H9 (cell line): ENCODE data around the gene CR1. TPM values are rescaled to one million over a fixed set of nuclear protein-coding genes. Genes with fewer than 3 reads are reported as not detected.
A peak's percentile ranks its signal among the peaks of the same experiment; 100 is the strongest.
"Not testable (repeated sequence)": the region's sequence is repeated elsewhere in the genome, so short reads cannot be mapped to it uniquely, and the experiment has no call there.

ENCODE experiments used
- DNase-seq: peaks from one replicate; pipeline ENCODE4 v3.0.0-alpha.2; 2017
- H2AFZ ChIP-seq: one replicate; pipeline ENCODE4 v1.6.1; 2013; ENCODE audit warnings: mild to moderate bottlenecking, low read length, control low read depth, moderate library complexity
- H2AK5ac ChIP-seq: 2 replicates; pipeline ENCODE4 v1.6.1; 2013; ENCODE audit warnings: low read length, control low read depth, mixed read lengths; ENCODE audit not compliant: insufficient read length
- H2BK120ac ChIP-seq: one replicate; pipeline ENCODE4 v1.6.1; 2013; ENCODE audit warnings: low read depth, mild to moderate bottlenecking, low read length, control low read depth, inconsistent platforms; ENCODE audit not compliant: poor library complexity, severe bottlenecking
- H2BK12ac ChIP-seq: 2 replicates; pipeline ENCODE4 v1.6.1; 2013; ENCODE audit warnings: low read length, control low read depth, mixed read lengths, low read depth; ENCODE audit not compliant: insufficient read length
- H2BK15ac ChIP-seq: 2 replicates; pipeline ENCODE4 v1.6.1; 2013; ENCODE audit warnings: low read depth, low read length, control low read depth
- H2BK20ac ChIP-seq: one replicate; pipeline ENCODE4 v1.6.1; 2013; ENCODE audit warnings: low read depth, mild to moderate bottlenecking, low read length, control low read depth, inconsistent platforms; ENCODE audit not compliant: poor library complexity, severe bottlenecking
- H2BK5ac ChIP-seq: 2 replicates; pipeline ENCODE4 v1.6.1; 2013; ENCODE audit warnings: low read length, control low read depth, mixed read lengths; ENCODE audit not compliant: insufficient read length
- H3K14ac ChIP-seq: 2 replicates; pipeline ENCODE4 v1.6.1; 2013; ENCODE audit warnings: low read length, control low read depth; ENCODE audit not compliant: insufficient read depth
- H3K18ac ChIP-seq: 2 replicates; pipeline ENCODE4 v1.6.1; 2013; ENCODE audit warnings: low read depth, mild to moderate bottlenecking, mixed read lengths, low read length, control low read depth; ENCODE audit not compliant: insufficient read length
- H3K23ac ChIP-seq: 2 replicates; pipeline ENCODE4 v1.6.1; 2013; ENCODE audit warnings: low read length, control low read depth, mixed read lengths, low read depth; ENCODE audit not compliant: insufficient read length
- H3K23me2 ChIP-seq: 2 replicates; pipeline ENCODE4 v1.6.1; 2013; ENCODE audit warnings: low read depth, mild to moderate bottlenecking, mixed read lengths, low read length, control low read depth; ENCODE audit not compliant: insufficient read length, poor library complexity, severe bottlenecking
- H3K27ac ChIP-seq: 2 replicates; pipeline ENCODE4 v1.5.1; 2013; ENCODE audit warnings: low read length, control low read depth, mixed read lengths, low read depth; ENCODE audit not compliant: insufficient read length
- H3K27me3 ChIP-seq: 2 replicates; pipeline ENCODE4 v1.6.1; 2013; ENCODE audit warnings: low read length, control low read depth, inconsistent platforms; ENCODE audit not compliant: insufficient read depth
- H3K4ac ChIP-seq: 2 replicates; pipeline ENCODE4 v1.6.1; 2013; ENCODE audit warnings: low read depth, mild to moderate bottlenecking, control low read depth, inconsistent platforms, low read length, moderate library complexity
- H3K4me1 ChIP-seq: 2 replicates; pipeline ENCODE4 v1.6.1; 2013; ENCODE audit warnings: low read length, control low read depth, inconsistent platforms; ENCODE audit not compliant: insufficient read depth
- H3K4me2 ChIP-seq: 2 replicates; pipeline ENCODE4 v1.6.1; 2013; ENCODE audit warnings: low read length, control low read depth, mixed read lengths; ENCODE audit not compliant: insufficient read length, insufficient read depth
- H3K56ac ChIP-seq: 2 replicates; pipeline ENCODE4 v1.6.1; 2013; ENCODE audit warnings: low read depth, mild to moderate bottlenecking, mixed read lengths, low read length, control low read depth; ENCODE audit not compliant: insufficient read length
- H3K79me1 ChIP-seq: 2 replicates; pipeline ENCODE4 v1.6.1; 2013; ENCODE audit warnings: low read depth, mild to moderate bottlenecking, moderate library complexity, low read length, control low read depth, inconsistent platforms; ENCODE audit not compliant: insufficient read depth, poor library complexity, severe bottlenecking
- H3K79me2 ChIP-seq: 2 replicates; pipeline ENCODE4 v1.6.1; 2013; ENCODE audit warnings: low read length, control low read depth, inconsistent platforms; ENCODE audit not compliant: insufficient read depth
- H3K9ac ChIP-seq: 2 replicates; pipeline ENCODE4 v1.6.1; 2013; ENCODE audit warnings: low read length, control low read depth, mixed read lengths; ENCODE audit not compliant: insufficient read length; ENCODE audit errors: extremely low read depth
- H3K9me3 ChIP-seq: one replicate; pipeline ENCODE4 v1.6.1; 2013; ENCODE audit warnings: low read depth, low read length, inconsistent platforms; ENCODE audit not compliant: control insufficient read depth
- H3T11ph ChIP-seq: one replicate; pipeline ENCODE4 v1.6.1; 2013; ENCODE audit warnings: mild to moderate bottlenecking, low read length, control low read depth, inconsistent platforms
- H4K20me1 ChIP-seq: one replicate; pipeline ENCODE4 v1.6.1; 2013; ENCODE audit not compliant: control insufficient read depth, insufficient read length, insufficient read depth
- H4K5ac ChIP-seq: 2 replicates; pipeline ENCODE4 v1.6.1; 2013; ENCODE audit warnings: low read depth, mild to moderate bottlenecking, mixed read lengths, low read length, control low read depth; ENCODE audit not compliant: insufficient read length
- H4K8ac ChIP-seq: replicated peaks from 2 replicates; pipeline ENCODE4 v1.6.1; 2013; ENCODE audit warnings: low read length, control low read depth, mixed read lengths, low read depth; ENCODE audit not compliant: insufficient read length
- H4K91ac ChIP-seq: 2 replicates; pipeline ENCODE4 v1.6.1; 2013; ENCODE audit warnings: low read depth, mild to moderate bottlenecking, moderate library complexity, mixed read lengths, low read length, control low read depth; ENCODE audit not compliant: insufficient read length
- H3K27ac Mint-ChIP-seq, 3 experiments: 2 replicates in 2 of 3; 3 replicates in 1 of 3; pipeline ENCODE4 v1.8.0; 2020 to 2021; ENCODE audit warnings: mixed read lengths in 3 of 3, mild to moderate bottlenecking in 1 of 3, moderate library complexity in 1 of 3
- H3K27me3 Mint-ChIP-seq: 2 replicates; pipeline ENCODE4 v1.8.0; 2021; ENCODE audit warnings: low read depth, mild to moderate bottlenecking, moderate library complexity, mixed read lengths
- H3K36me3 Mint-ChIP-seq, 3 experiments: 2 replicates in 2 of 3; 3 replicates in 1 of 3; pipeline ENCODE4 v1.8.0; 2020 to 2021; ENCODE audit warnings: low read depth in 3 of 3, mixed read lengths in 3 of 3; ENCODE audit not compliant: insufficient read depth in 1 of 3
- H3K4me1 Mint-ChIP-seq, 2 experiments: 2 replicates each; pipeline ENCODE4 v1.8.0; 2020; ENCODE audit warnings: mixed read lengths in 2 of 2
- H3K4me3 Mint-ChIP-seq, 2 experiments: 2 replicates in 1 of 2; 3 replicates in 1 of 2; pipeline ENCODE4 v1.8.0; 2020 to 2021; ENCODE audit warnings: mild to moderate bottlenecking in 2 of 2, mixed read lengths in 2 of 2, moderate library complexity in 1 of 2
- H3K9me3 Mint-ChIP-seq, 2 experiments: 2 replicates in 1 of 2; 3 replicates in 1 of 2; pipeline ENCODE4 v1.8.0; 2020; ENCODE audit warnings: mild to moderate bottlenecking in 2 of 2, mixed read lengths in 2 of 2, moderate library complexity in 1 of 2
- CTCF ChIP-seq: fragments of 200-600 bp; sonication (generic); conservative IDR thresholded peaks from 3 replicates; pipeline ENCODE4 v1.8.0; 2021; ENCODE audit warnings: antibody characterized with exemption, mild to moderate bottlenecking
- WGBS: extraction: QIAGEN DNeasy Blood & Tissue Kit; methylation state at CpG from one replicate; pipeline ENCODE4 v1.1.7; 2013; ENCODE audit warnings: missing lambda C conversion rate, low lambda C conversion rate, mixed read lengths; ENCODE audit not compliant: insufficient read length; ENCODE audit errors: extremely low coverage; 5-methylcytosine and 5-hydroxymethylcytosine counted together
- total RNA-seq: library from RNA; stranded (reverse); gene quantifications from 2 replicates; pipeline ENCODE4 v1.2.1, GENCODE V29; 2021

The CR1 gene
- total RNA-seq, 1 experiment from 2014 or later, result 0.04 TPM

GRCh38 chr1:207633226-207633625 lies 137.3 kb downstream of the CR1 start:
- Histone ChIP-seq H3K4ac (no peak overlapping the region; the same call in 1 of the 2 replicates), H3K23ac (no peak overlapping the region), H3K4me1 (peaks cover 9% of the 10 kb centered on the region; the same call in 1 of the 2 replicates), H3K18ac (no peak overlapping the region), H3K9me3 (no peaks in the 10 kb centered on the region), H3K56ac (no peak overlapping the region), H4K91ac (no peak overlapping the region), H2BK5ac (no peak overlapping the region), H2BK120ac (no peak overlapping the region), H3K27me3 (no peaks in the 10 kb centered on the region), H3K9ac (no peak overlapping the region), H3K79me2 (no peaks in the 10 kb centered on the region), H4K5ac (no peak overlapping the region), H3T11ph (no peak overlapping the region), H3K27ac (peak overlapping the region; percentile 93), H2BK15ac (no peak overlapping the region), H2BK12ac (no peak overlapping the region), H3K79me1 (no peaks in the 10 kb centered on the region), H2AFZ (no peak overlapping the region), H2AK5ac (no peak overlapping the region), H2BK20ac (no peak overlapping the region), H4K8ac (no peak overlapping the region), H3K23me2 (no peaks in the 10 kb centered on the region), H3K14ac (no peak overlapping the region), H3K4me2 (no peak overlapping the region), H4K20me1 (no peaks in the 10 kb centered on the region)
- H3K27ac Mint-ChIP-seq, result peak overlapping the region; percentile 93 to 97 (median 95)
- no peak for TF ChIP-seq CTCF
- peaks cover 0 to 2% (median 0%) of the 10 kb centered on the region in 3 experiments; a peak in 2 of 7 replicates for H3K36me3 Mint-ChIP-seq
- no peak overlapping the region; a peak in 1 of 5 replicates for H3K4me3 Mint-ChIP-seq
- DNase-seq, result no peak
- H3K4me1 Mint-ChIP-seq, result peaks cover 59 to 67% of the 10 kb centered on the region in 2 experiments
- H3K9me3 Mint-ChIP-seq, result no peaks in the 10 kb centered on the region
- H3K27me3 Mint-ChIP-seq, result no peaks in the 10 kb centered on the region

- not testable (repeated sequence) for H2BK20ac ChIP-seq, H3K9me3 Mint-ChIP-seq, H3K23me2 ChIP-seq, H3K27me3 Mint-ChIP-seq, H4K91ac ChIP-seq, H2AFZ ChIP-seq, H3K79me1 ChIP-seq, H3K14ac ChIP-seq, H3K27me3 ChIP-seq, H3K79me2 ChIP-seq, H3T11ph ChIP-seq, H2BK5ac ChIP-seq, H3K18ac ChIP-seq, H4K5ac ChIP-seq, H3K4me2 ChIP-seq, H2BK15ac ChIP-seq, H3K4me1 ChIP-seq, H3K23ac ChIP-seq, H2AK5ac ChIP-seq, H3K4ac ChIP-seq, H2BK12ac ChIP-seq, H3K36me3 Mint-ChIP-seq, H3K9ac ChIP-seq, H4K8ac ChIP-seq, H4K20me1 ChIP-seq, H3K9me3 ChIP-seq, H3K56ac ChIP-seq
- DNase-seq, result peak; percentile 71
- Histone ChIP-seq H3K27ac (peak overlapping the region; percentile 93), H2BK120ac (peak overlapping the region; percentile 98)
- no CpG with 5 or more reads among the region's 12 CpGs for WGBS
- H3K4me3 Mint-ChIP-seq, result peak overlapping the region in 1 of 2 experiments; percentile 10; a peak in 2 of 5 replicates
- H3K4me1 Mint-ChIP-seq, result peaks cover 64 to 73% of the 10 kb centered on the region in 2 experiments
- H3K27ac Mint-ChIP-seq, result peak overlapping the region; percentile 93 to 97 (median 95)
Measured at GRCh38 chr1:207633699-207634289, 137.8 kb downstream of the CR1 start.
